ENCODE data around the gene HBS1L. TPM values are rescaled to one million over a fixed set of nuclear protein-coding genes. Genes with fewer than 3 reads are reported as not detected.

The HBS1L gene
- polyA plus RNA-seq, 1 donor (not counting 4 experiments of a cell fraction or from before 2014, with no cell fraction given) = 61.6 TPM

DNA sequence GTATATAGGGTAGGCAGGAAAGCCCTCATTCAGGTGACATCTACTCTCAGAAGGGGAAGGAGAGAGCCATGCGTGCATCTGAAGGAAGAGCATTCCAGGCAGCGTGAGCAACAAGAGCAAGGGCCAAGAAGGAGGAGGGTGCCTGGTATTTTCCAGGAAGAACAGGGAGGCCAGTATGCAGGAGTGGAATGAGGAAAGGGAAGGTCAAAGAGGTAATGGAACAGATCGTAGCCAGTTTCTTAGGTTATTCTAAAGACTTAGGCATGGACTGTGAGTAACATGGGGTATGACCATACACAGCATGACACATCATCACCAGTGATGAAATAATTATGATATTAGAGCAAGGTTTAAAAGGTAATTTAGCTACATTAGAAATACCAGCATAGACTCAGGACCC lies 128.8 kb downstream of the HBS1L start:
- peak; percentile 61 for DNase-seq (ENCODE audit: low read depth, low spot score)

DNA sequence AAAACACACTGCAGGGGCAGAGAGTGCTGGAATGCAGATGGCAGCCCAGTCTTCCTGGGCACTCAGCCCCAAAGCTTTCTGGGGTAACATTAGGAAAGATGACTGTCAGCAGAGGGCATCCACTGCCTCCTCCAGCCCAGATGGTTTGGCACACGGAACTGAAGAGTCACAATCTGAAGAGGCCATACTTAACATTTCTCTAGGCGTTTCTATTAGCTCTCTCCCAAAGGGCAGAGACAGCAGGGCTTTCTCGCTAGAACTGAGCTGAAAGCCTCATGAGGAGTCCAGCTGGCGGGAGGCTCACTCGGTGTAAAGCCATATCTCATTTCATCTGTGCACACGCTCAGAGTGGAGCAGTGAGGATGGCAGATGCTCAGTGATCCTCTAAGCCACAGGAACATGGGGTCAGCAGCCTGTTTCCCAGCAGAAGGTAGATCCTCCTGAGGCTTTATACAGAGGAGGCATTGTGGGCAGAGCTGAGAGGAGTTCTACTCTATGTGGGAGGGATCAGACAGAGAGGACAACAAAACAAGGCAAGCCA lies 132.8 kb downstream of the HBS1L start:
- no peaks in the 10 kb centered on the region for H3K79me2 ChIP-seq (ENCODE audit: control insufficient read depth, insufficient read depth, low read length)
- no peak overlapping the region for H3K9ac ChIP-seq (ENCODE audit: control insufficient read depth, extremely low read depth, insufficient read depth, low read length)
- TF ChIP-seq EZH2 (IDR thresholded peaks at IDR 0.05; ENCODE audit: low read length) = no peak
- TF ChIP-seq, protein P1, sequence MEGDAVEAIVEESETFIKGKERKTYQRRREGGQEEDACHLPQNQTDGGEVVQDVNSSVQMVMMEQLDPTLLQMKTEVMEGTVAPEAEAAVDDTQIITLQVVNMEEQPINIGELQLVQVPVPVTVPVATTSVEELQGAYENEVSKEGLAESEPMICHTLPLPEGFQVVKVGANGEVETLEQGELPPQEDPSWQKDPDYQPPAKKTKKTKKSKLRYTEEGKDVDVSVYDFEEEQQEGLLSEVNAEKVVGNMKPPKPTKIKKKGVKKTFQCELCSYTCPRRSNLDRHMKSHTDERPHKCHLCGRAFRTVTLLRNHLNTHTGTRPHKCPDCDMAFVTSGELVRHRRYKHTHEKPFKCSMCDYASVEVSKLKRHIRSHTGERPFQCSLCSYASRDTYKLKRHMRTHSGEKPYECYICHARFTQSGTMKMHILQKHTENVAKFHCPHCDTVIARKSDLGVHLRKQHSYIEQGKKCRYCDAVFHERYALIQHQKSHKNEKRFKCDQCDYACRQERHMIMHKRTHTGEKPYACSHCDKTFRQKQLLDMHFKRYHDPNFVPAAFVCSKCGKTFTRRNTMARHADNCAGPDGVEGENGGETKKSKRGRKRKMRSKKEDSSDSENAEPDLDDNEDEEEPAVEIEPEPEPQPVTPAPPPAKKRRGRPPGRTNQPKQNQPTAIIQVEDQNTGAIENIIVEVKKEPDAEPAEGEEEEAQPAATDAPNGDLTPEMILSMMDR (optimal IDR thresholded peaks at IDR 0.05 in 1 of 3, IDR thresholded peaks at IDR 0.05 in 1 of 3, conservative IDR thresholded peaks at IDR 0.05 in 1 of 3; ENCODE audit: extremely low read depth in 1 of 3, insufficient read depth in 2 of 3, low read length in 3 of 3) = no peak
- H3K27ac ChIP-seq (ENCODE audit: control insufficient read depth, insufficient read depth, low read length) = no peak overlapping the region
- no peaks in the 10 kb centered on the region for H3K27me3 ChIP-seq (ENCODE audit: control insufficient read depth, extremely low read depth, insufficient read depth, low read length)
- no peak overlapping the region for H3K4me2 ChIP-seq (ENCODE audit: control insufficient read depth, extremely low read depth, insufficient read depth, low read depth, low read length)
- no peaks in the 10 kb centered on the region for H4K20me1 ChIP-seq (ENCODE audit: control insufficient read depth, extremely low read depth, insufficient read depth, low read length)
- no peak overlapping the region for H2AFZ ChIP-seq (ENCODE audit: control insufficient read depth, low read length)
- H3K36me3 ChIP-seq (ENCODE audit: control insufficient read depth in 2 of 2, extremely low read depth in 1 of 2, insufficient read depth in 2 of 2, low read length in 2 of 2) = no peaks in the 10 kb centered on the region
- no peaks in the 10 kb centered on the region for H3K9me1 ChIP-seq (ENCODE audit: control insufficient read depth, extremely low read depth, insufficient read depth, low read length)
- no peak overlapping the region for H3K4me3 ChIP-seq (ENCODE audit: control insufficient read depth in 2 of 3, extremely low read depth in 1 of 3, insufficient read depth in 2 of 3, low read depth in 1 of 3, low read length in 3 of 3)
- DNase-seq (ENCODE audit: low read depth, low spot score) (no peak), FAIRE-seq (no peak)
- dilution Hi-C loops (cut with MboI; ENCODE audit: extremely low pct_ligation_motif_present, low sequenced_read_pairs) = no loop called here
- H3K4me1 ChIP-seq (ENCODE audit: control insufficient read depth, extremely low read depth, insufficient read depth, low read length) = peaks cover 3% of the 10 kb centered on the region
- no peaks in the 10 kb centered on the region for H3K9me3 ChIP-seq (ENCODE audit: control insufficient read depth, low read depth, low read length)

More for the DNA sequence above, 128.8 kb downstream of the HBS1L start:
- dilution Hi-C loops (cut with MboI; ENCODE audit: extremely low pct_ligation_motif_present, low sequenced_read_pairs) = no loop called here
- peak; percentile 75 for FAIRE-seq
- H3K9ac ChIP-seq (ENCODE audit: control insufficient read depth, extremely low read depth, insufficient read depth, low read length) = no peak overlapping the region
- no peaks in the 10 kb centered on the region for H3K79me2 ChIP-seq (ENCODE audit: control insufficient read depth, insufficient read depth, low read length)
- peak overlapping the region; percentile 75 for H2AFZ ChIP-seq (ENCODE audit: control insufficient read depth, low read length)
- no peak overlapping the region for H3K4me2 ChIP-seq (ENCODE audit: control insufficient read depth, extremely low read depth, insufficient read depth, low read depth, low read length)
- no peaks in the 10 kb centered on the region for H3K27me3 ChIP-seq (ENCODE audit: control insufficient read depth, extremely low read depth, insufficient read depth, low read length)
- no peak for TF ChIP-seq EZH2 (IDR thresholded peaks at IDR 0.05; ENCODE audit: low read length)
- TF ChIP-seq, protein P1 (optimal IDR thresholded peaks at IDR 0.05 in 1 of 3, IDR thresholded peaks at IDR 0.05 in 1 of 3, conservative IDR thresholded peaks at IDR 0.05 in 1 of 3; ENCODE audit: extremely low read depth in 1 of 3, insufficient read depth in 2 of 3, low read length in 3 of 3) = no peak
- no peaks in the 10 kb centered on the region for H3K9me1 ChIP-seq (ENCODE audit: control insufficient read depth, extremely low read depth, insufficient read depth, low read length)
- no peak overlapping the region for H3K4me3 ChIP-seq (ENCODE audit: control insufficient read depth in 2 of 3, extremely low read depth in 1 of 3, insufficient read depth in 2 of 3, low read depth in 1 of 3, low read length in 3 of 3)
- peak overlapping the region; percentile 24 for H3K27ac ChIP-seq (ENCODE audit: control insufficient read depth, insufficient read depth, low read length)
- H3K9me3 ChIP-seq (ENCODE audit: control insufficient read depth, low read depth, low read length) = no peaks in the 10 kb centered on the region
- H3K4me1 ChIP-seq (ENCODE audit: control insufficient read depth, extremely low read depth, insufficient read depth, low read length) = peaks cover 7% of the 10 kb centered on the region
- no peaks in the 10 kb centered on the region for H4K20me1 ChIP-seq (ENCODE audit: control insufficient read depth, extremely low read depth, insufficient read depth, low read length)
- peaks cover 0 to 3% of the 10 kb centered on the region in 2 experiments for H3K36me3 ChIP-seq (ENCODE audit: control insufficient read depth in 2 of 2, extremely low read depth in 1 of 2, insufficient read depth in 2 of 2, low read length in 2 of 2)

Data from keratinocyte (primary cell).